ENCODE results near the gene NKX3-2.

GRCh38 chr4:13537832-13538177, 6.5 kb downstream of the NKX3-2 start:
- TF ChIP-seq, protein P1, sequence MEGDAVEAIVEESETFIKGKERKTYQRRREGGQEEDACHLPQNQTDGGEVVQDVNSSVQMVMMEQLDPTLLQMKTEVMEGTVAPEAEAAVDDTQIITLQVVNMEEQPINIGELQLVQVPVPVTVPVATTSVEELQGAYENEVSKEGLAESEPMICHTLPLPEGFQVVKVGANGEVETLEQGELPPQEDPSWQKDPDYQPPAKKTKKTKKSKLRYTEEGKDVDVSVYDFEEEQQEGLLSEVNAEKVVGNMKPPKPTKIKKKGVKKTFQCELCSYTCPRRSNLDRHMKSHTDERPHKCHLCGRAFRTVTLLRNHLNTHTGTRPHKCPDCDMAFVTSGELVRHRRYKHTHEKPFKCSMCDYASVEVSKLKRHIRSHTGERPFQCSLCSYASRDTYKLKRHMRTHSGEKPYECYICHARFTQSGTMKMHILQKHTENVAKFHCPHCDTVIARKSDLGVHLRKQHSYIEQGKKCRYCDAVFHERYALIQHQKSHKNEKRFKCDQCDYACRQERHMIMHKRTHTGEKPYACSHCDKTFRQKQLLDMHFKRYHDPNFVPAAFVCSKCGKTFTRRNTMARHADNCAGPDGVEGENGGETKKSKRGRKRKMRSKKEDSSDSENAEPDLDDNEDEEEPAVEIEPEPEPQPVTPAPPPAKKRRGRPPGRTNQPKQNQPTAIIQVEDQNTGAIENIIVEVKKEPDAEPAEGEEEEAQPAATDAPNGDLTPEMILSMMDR (IDR thresholded peaks at IDR 0.05), result no peak
- TF ChIP-seq ZFX (IDR thresholded peaks at IDR 0.05; ENCODE audit: borderline replicate concordance), result no peak
